Stimulated activated CD8-positive, alpha-beta memory T cell treated with anti-CD3 and anti-CD28 coated beads, Interleukin-12 subunit alpha, Interleukin-12 subunit beta, amount 100 ng/mL, for 24 hours (primary cell): ENCODE data around the gene ANKRD28.
"Not testable (repeated sequence)": the region's sequence is repeated elsewhere in the genome, so short reads cannot be mapped to it uniquely, and the experiment has no call there.

Experiments used
- DNase-seq: peaks from one replicate; pipeline ENCODE4 v3.0.0-alpha.2; 2020; ENCODE audit errors: extremely low read depth

Gene ANKRD28

GRCh38 chr3:15771444-15771843, 26.3 kb downstream of the ANKRD28 start:
- DNase-seq = no peak

- no peak for DNase-seq
Measured at GRCh38 chr3:15769256-15769915, 28.4 kb downstream of the ANKRD28 start.

GRCh38 chr3:15768421-15769255, 29.1 kb downstream of the ANKRD28 start:
- no peak for DNase-seq

DNA sequence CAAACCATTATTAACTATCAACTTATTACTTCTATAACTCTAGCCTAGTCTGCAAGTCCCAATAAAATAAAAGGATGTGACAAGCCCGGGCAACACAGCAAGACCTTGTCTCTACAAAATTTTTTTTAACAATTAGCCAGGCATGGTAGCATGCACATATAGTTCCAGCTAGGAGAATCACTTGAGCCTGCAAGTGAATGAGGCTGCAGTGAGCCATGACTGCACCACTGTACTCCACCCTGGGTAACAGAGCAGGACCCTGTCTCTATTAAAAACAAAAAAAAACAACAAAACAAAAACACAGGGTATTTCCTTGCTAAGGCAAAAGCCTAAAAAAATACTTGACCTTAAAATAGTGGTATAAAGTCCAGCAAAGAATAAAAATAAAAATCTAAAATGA, 31.4 kb downstream of the ANKRD28 start:
- no peak for DNase-seq

DNA sequence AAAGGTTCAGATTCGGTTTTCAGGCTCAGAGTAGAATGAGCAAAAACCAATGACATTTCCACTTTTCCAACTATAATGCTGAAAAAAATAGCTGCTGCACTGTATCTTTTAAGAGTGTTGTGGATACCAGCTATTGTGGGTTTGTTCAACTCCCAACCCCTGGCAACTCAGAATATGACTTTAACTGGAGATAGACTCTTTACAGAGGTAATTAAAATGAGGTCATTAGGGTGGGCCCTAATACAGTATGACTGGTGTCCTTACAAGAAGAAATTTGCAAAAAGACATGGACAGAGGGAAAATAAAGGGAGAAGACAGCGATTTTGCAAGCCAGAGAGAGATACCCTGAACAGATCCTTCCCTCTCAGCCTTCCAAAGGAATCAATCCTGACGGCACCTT, 39.5 kb downstream of the ANKRD28 start:
- no peak for DNase-seq

DNA sequence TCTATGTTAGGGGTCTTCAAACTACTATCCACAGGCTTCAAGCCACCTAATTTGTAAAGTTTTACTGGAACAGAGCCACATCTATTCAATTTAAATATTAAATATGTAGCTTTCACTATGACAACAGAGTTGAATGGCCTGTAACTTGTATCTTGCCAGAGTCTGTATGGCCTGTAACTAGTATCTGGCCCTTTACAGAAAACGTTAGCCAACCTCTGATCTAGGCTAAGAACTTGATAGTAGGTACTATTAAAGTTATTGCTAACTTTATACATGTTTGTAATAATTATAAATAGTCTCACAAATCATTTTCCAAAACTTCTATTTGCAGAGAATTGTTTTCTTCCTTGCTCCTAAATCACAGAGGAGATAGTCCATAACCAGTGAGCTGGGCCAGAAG, 40.0 kb downstream of the ANKRD28 start:
- no peak for DNase-seq

DNA sequence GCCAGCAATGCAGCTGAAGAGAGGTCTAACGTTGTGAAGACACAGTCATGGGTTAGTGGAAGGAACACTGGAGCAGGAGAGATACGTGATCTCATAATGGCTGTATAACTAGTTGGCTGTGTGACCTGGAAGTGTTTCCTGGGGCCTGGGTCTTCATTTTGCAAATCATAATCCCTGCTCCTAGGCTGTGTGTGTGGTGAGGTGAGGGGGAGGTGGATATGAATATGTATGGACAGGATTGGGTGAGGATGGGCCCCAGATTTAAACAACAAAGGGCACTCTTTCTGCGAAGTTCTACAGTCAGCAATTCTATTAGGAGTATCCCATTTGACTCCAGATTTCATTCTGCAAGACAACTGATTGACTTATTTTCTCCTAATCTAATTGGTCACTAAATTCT, 41.3 kb downstream of the ANKRD28 start:
- no peak for DNase-seq

- DNase-seq = no peak
Measured at GRCh38 chr3:15755780-15756179, 42.0 kb downstream of the ANKRD28 start.

DNA sequence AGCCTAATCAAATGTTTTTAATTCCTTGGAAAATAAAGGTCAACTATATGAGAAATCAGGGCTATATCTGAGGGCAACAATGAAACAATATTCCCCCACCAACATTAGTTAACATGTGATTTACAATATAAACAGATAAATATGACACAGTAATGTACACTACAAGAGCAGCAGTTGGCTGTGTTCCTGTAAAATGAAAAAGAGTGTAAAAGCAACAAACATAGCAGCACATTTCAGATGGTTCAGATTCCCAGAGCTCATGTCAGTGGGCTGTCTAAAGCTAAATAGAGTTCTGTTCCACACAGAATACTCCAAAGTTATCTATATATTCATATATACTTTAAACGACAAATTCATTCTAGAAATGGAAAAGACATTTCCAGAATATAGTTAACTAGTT, 42.6 kb downstream of the ANKRD28 start:
- no peak for DNase-seq

GRCh38 chr3:15754047-15754446, 43.7 kb downstream of the ANKRD28 start:
- DNase-seq = no peak

- no peak for DNase-seq
Measured at GRCh38 chr3:15753056-15753710, 44.6 kb downstream of the ANKRD28 start.

DNA sequence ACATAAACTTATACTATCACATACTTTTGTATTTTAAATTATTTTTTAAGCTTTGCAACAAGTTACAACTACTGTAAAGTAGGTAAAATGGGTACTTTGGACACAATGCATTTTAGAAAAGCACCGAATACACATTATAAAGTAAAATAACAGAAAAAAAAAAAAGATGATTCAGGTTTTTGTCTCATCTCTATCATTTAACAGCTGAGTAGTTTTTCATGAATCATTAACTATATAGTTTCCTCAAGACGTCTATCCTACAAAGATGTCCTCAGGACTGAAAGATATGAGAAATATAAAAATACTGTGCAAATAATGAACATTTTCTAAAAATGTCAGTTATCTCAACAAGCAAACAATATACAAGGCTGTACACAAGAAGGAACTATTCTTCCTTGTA, 46.9 kb downstream of the ANKRD28 start:
- DNase-seq = no peak

- no peak for DNase-seq
Measured at GRCh38 chr3:15750143-15750542, 47.6 kb downstream of the ANKRD28 start.

DNA sequence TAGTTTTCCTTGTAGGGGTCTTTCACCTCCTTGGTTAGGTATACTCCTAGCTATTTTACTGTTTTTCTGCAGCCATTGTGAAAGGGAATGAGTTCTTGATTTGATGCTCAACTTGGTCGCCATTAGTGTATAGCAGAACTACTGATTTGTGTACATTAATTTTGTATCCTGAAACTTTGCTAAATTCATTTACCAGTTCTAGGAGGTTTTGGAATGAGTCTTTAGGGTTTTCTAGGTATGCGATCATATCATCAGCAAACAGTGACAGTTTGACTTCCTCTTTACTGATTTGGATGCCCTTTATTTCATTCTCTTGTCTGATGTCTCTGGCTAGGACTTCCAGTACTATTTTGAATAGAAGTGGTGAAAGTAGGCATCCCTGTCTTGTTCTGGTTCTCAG, 51.9 kb downstream of the ANKRD28 start:
- DNase-seq = not testable (repeated sequence)

DNA sequence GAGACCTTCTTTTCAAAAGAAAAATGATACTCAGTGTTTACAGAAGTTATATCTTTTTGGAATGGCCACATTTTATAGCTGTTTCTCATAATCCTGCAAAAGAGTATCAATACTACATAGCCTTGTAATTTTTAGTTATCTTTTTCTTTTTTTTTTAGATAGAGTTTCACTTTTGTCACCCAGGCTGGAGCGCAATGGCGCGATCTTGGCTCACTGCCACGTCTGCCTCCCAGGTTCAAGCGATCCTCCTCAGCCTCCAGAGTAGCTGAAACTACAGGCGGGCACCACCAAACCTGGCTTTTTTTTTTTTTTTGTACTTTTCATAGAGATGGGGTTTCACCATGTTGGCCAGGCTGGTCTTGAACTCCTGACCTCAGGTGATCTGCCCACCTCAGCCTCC, 53.6 kb downstream of the ANKRD28 start:
- no peak for DNase-seq

- no peak for DNase-seq
Measured at GRCh38 chr3:15743587-15744009, 54.2 kb downstream of the ANKRD28 start.

DNA sequence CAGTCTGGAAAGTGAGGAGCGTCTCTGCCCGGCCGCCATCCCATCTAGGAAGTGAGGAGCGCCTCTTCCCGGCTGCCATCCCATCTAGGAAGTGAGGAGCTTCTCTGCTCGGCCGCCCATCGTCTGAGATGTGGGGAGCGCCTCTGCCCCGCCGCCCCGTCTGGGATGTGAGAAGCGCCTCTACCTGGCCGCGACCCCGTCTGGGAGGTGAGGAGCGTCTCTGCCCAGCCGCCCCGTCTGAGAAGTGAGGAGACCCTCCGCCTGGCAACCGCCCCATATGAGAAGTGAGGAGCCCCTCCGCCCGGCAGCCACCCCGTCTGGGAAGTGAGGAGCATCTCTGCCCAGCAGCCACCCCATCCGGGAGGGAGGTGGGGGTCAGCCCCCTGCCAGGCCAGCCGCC, 55.5 kb downstream of the ANKRD28 start:
- not testable (repeated sequence) for DNase-seq

DNA sequence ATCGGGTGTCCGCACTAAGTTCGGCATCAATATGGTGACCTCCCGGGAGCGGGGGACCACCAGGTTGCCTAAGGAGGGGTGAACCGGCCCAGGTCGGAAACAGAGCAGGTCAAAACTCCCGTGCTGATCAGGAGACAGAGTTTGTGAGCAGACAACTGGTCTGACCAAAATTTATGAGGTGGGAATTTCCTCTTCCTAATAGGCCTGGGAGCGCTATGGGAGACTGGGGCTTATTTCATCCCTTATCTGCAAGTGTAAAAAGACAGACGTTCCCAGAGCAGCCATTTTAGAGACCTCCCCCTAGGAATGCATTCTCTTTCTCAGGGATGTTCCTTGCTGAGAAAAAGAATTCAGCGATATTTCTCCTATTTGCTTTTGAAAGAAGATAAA, 59.2 kb downstream of the ANKRD28 start:
- DNase-seq = not testable (repeated sequence)

DNA sequence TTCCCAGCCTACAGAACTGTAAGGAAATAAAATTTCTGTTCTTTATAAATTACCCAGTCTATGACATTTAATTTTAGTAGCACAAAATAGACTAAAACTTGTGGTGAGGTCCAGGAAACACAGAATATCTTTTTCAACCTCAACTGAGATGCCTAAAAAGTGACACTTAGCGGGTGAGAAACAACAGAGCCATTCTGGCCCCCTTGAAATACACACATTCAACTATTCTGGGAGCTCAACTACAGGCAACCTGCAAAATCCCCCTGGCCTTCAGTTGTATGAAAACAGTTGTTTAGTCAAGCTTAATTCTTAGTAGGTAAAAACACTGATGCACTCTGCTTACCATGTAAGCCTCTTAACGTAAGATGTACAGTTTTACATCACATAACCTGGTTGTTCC, 66.8 kb downstream of the ANKRD28 start:
- DNase-seq = no peak

DNA sequence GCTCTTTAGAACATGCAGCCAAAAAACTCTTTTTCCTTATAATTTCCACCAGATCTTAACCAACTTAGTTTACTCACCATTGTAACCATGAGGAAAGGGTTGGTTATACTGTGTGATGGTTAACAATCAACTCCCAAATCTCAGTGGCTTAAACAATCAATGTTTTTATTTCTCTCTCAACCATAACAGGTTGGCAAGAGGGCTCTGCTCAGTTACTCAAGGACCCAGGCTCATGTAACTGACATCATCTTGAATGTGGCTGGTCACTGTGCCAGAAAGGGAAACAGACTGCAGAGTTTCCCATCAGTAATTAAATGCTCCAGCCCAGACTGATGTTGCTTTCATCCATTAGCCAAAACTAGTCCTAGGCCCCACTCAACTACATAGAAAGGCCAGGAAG, 69.0 kb downstream of the ANKRD28 start:
- DNase-seq = no peak

GRCh38 chr3:15726881-15727280, 70.9 kb downstream of the ANKRD28 start:
- no peak for DNase-seq

DNA sequence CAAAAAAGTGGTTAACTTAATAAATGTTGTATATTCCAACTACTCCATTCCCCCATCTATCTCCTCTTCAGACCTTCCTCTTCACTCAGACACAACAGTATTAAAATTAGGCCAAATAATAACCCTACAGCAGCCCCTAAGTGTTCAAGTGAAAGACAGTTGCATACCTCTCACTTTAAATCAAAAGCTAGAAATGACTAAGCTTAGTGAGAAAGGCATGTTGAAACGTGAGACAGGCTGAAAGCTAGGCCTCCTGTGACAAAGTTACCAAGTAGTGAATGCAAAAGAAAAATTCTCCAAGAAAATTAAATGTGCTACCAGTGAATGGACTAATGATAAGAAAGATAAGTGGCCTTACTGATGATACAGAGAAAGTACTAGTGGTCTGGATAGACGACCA, 71.7 kb downstream of the ANKRD28 start:
- no peak for DNase-seq

DNA sequence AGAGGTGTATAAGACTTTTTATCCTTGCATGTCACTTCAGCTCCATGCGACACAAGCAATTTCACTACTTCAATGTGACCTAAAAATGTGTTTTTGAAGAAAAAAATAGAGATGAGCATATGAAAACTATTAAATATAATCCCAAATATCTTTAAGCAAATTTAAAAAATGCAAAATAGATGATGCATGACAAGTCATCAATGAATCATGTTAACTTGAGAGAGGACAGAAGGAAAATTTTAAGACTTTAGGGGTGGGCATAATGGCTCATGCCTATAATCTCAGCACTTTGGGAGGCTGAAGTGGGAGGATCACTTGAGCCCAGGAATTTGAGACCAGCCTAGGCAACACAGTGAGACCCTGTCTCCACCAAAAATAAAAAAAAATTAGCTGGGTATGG, 73.3 kb downstream of the ANKRD28 start:
- no peak for DNase-seq
